Breast epithelium (tissue), 3 donors: ENCODE data around the gene GADL1.

Source experiments
- POLR2AphosphoS5 ChIP-seq, 3 donors: sonication (generic); formaldehyde crosslinking; IDR thresholded peaks; one replicate each; pipeline ENCODE4 v1.6.1; 2017; ENCODE audit warnings: antibody characterized with exemption in 3 of 3
- TF ChIP-seq, protein P1 (sequence below), 3 donors: fragments of 450-650 bp; IDR thresholded peaks; one replicate each; pipeline ENCODE4 v1.5.1; 2016 to 2017; ENCODE audit warnings: antibody characterized with exemption in 3 of 3, mild to moderate bottlenecking in 3 of 3, moderate library complexity in 3 of 3

DNA sequence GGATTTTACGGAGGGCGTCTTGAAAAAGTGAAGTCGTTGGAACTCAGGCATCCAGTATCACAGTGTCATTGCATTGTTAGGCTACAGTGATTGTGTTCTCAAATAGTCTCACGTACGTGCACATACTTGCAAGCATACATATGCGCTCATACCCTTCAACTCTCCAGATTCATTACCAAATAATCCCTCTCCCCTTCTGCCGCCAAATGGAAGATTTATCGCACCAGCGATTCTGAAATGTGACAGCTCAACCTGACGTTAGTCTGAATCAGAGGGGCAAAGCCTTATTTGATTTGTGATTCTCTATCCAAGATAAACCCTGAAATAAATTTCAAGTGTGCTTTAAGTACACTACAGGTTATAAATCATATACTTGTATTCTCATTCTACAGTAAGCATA, 119.4 kb downstream of the GADL1 start:
- TF ChIP-seq, protein P1, sequence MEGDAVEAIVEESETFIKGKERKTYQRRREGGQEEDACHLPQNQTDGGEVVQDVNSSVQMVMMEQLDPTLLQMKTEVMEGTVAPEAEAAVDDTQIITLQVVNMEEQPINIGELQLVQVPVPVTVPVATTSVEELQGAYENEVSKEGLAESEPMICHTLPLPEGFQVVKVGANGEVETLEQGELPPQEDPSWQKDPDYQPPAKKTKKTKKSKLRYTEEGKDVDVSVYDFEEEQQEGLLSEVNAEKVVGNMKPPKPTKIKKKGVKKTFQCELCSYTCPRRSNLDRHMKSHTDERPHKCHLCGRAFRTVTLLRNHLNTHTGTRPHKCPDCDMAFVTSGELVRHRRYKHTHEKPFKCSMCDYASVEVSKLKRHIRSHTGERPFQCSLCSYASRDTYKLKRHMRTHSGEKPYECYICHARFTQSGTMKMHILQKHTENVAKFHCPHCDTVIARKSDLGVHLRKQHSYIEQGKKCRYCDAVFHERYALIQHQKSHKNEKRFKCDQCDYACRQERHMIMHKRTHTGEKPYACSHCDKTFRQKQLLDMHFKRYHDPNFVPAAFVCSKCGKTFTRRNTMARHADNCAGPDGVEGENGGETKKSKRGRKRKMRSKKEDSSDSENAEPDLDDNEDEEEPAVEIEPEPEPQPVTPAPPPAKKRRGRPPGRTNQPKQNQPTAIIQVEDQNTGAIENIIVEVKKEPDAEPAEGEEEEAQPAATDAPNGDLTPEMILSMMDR (IDR thresholded peaks at IDR 0.05), result no peak
- TF ChIP-seq POLR2AphosphoS5 (IDR thresholded peaks at IDR 0.05), result no peak
